Omental fat pad (tissue), 4 donors: ENCODE results near the gene OR10G4. TPM values are rescaled to one million over a fixed set of nuclear protein-coding genes. Genes with fewer than 3 reads are reported as not detected.

Source experiments
- total RNA-seq, 4 donors: library from RNA; depleted of rRNA; stranded (reverse); fragments of >200 nt; gene quantifications; one replicate each; pipeline ENCODE4 v1.1.0, GENCODE V29; 2016

Gene OR10G4
- total RNA-seq, 4 donors from 2014 or later = not detected

Other genes starting within 250 kb of the OR10G4 start
- gene OR6M1, start 206.6 kb upstream of the OR10G4 start, total RNA-seq = not detected
- not detected for gene TMEM225, start 127.3 kb upstream of the OR10G4 start, total RNA-seq
- not detected for gene OR8D4, start 110.8 kb upstream of the OR10G4 start, total RNA-seq
- not detected for gene OR4D5, start 73.4 kb upstream of the OR10G4 start, total RNA-seq
- gene OR6T1, start 69.2 kb upstream of the OR10G4 start, total RNA-seq = not detected
- not detected for gene OR10S1, start 35.2 kb upstream of the OR10G4 start, total RNA-seq
- gene OR10G6, start 17.8 kb upstream of the OR10G4 start, total RNA-seq = not detected
- gene OR10G9, start 10.0 kb downstream of the OR10G4 start, total RNA-seq = not detected
- gene OR10G8, start 13.8 kb downstream of the OR10G4 start, total RNA-seq = not detected
- gene OR10G7, start 28.3 kb downstream of the OR10G4 start, total RNA-seq = not detected
- gene VWA5A, start 102.5 kb downstream of the OR10G4 start, total RNA-seq = 10 to 100 TPM in 3 of 4 donors, 1 to 10 TPM in 1; 9.7 to 19.5 (median 15.0) TPM
- gene OR10D3, start 170.3 kb downstream of the OR10G4 start, total RNA-seq = not detected
- not detected for gene OR8G1, start 228.1 kb downstream of the OR10G4 start, total RNA-seq
- gene OR8G5, start 243.4 kb downstream of the OR10G4 start, total RNA-seq = not detected